ENCODE data around the gene MYH1. TPM values are rescaled to one million over a fixed set of nuclear protein-coding genes. Genes with fewer than 3 reads are reported as not detected.

The MYH1 gene
- total RNA-seq, 1 donor from 2014 or later = not detected

DNA sequence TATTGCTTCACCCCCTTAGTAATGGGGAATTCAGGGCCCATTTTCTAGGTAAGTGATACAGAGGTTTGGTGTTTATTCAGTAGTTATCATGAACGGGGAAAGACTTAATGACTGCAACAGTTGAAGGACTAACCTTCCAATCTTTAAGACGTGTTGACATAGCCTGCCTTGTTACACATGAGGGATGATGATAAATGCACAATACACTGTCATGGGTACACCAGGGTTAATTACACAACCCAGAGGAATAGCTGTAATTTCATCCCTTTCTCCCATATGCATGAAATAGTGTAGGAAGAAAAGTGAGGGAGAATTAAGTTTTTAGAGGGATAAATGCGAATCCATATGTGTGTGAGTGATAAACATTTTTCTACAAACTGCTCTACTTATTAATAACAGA is 59.6 kb downstream of the MYH1 start:
- TF ChIP-seq, protein P1, sequence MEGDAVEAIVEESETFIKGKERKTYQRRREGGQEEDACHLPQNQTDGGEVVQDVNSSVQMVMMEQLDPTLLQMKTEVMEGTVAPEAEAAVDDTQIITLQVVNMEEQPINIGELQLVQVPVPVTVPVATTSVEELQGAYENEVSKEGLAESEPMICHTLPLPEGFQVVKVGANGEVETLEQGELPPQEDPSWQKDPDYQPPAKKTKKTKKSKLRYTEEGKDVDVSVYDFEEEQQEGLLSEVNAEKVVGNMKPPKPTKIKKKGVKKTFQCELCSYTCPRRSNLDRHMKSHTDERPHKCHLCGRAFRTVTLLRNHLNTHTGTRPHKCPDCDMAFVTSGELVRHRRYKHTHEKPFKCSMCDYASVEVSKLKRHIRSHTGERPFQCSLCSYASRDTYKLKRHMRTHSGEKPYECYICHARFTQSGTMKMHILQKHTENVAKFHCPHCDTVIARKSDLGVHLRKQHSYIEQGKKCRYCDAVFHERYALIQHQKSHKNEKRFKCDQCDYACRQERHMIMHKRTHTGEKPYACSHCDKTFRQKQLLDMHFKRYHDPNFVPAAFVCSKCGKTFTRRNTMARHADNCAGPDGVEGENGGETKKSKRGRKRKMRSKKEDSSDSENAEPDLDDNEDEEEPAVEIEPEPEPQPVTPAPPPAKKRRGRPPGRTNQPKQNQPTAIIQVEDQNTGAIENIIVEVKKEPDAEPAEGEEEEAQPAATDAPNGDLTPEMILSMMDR (conservative IDR thresholded peaks at IDR 0.05) = no peak
- no peaks in the 10 kb centered on the region for H3K4me1 Mint-ChIP-seq
- H3K27ac Mint-ChIP-seq (ENCODE audit: unreplicated experiment) = no peak overlapping the region
- H3K4me3 Mint-ChIP-seq = no peak overlapping the region
- no peaks in the 10 kb centered on the region for H3K36me3 Mint-ChIP-seq (ENCODE audit: low read depth)
- DNase-seq (ENCODE audit: low read depth, low spot score) = no peak
- H3K9me3 Mint-ChIP-seq = no peaks in the 10 kb centered on the region
- H3K27me3 Mint-ChIP-seq (ENCODE audit: low read depth) = peaks cover 48% of the 10 kb centered on the region

DNA sequence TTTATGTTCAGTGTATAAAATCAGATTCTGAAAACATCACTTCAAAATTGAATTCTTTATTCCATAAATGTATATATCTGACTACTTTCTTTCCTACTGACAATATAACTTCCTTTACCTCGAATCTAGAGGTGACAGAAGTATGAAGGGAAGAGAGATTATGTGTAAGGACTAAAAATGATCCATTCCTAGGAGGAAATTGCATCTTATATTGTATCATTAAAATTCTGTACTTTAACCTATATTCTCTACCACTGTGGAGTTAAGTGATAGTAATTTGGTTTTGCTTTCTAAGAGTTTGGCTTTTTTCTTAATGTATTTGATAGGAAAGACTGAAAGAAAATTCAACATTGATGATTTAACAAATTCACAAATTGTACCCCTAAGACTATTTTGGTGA is 60.4 kb downstream of the MYH1 start:
- H3K36me3 Mint-ChIP-seq (ENCODE audit: low read depth) = no peaks in the 10 kb centered on the region
- H3K4me3 Mint-ChIP-seq = no peak overlapping the region
- H3K27ac Mint-ChIP-seq (ENCODE audit: unreplicated experiment) = no peak overlapping the region
- no peaks in the 10 kb centered on the region for H3K4me1 Mint-ChIP-seq
- TF ChIP-seq, protein P1 (conservative IDR thresholded peaks at IDR 0.05) = no peak
- H3K9me3 Mint-ChIP-seq = no peaks in the 10 kb centered on the region
- DNase-seq (ENCODE audit: low read depth, low spot score) = no peak
- H3K27me3 Mint-ChIP-seq (ENCODE audit: low read depth) = peaks cover 45% of the 10 kb centered on the region

- DNase-seq (ENCODE audit: low read depth, low spot score) = no peak
- H3K27ac Mint-ChIP-seq (ENCODE audit: unreplicated experiment) = no peak overlapping the region
- H3K27me3 Mint-ChIP-seq (ENCODE audit: low read depth) = no peaks in the 10 kb centered on the region
- no peaks in the 10 kb centered on the region for H3K9me3 Mint-ChIP-seq
- H3K4me3 Mint-ChIP-seq = no peak overlapping the region
- H3K4me1 Mint-ChIP-seq = no peaks in the 10 kb centered on the region
- TF ChIP-seq, protein P1 (conservative IDR thresholded peaks at IDR 0.05) = no peak
- no peaks in the 10 kb centered on the region for H3K36me3 Mint-ChIP-seq (ENCODE audit: low read depth)
Measured at GRCh38 chr17:10447026-10447931, 71.1 kb downstream of the MYH1 start.

Other genes with a start within 250 kb of the MYH1 start
- gene MYH13, start 145.5 kb downstream of the MYH1 start, total RNA-seq = not detected in 2 replicates
- gene MYH8, start 96.6 kb downstream of the MYH1 start, total RNA-seq = not detected in 2 replicates
- not detected in 2 replicates for gene MYH4, start 49.0 kb downstream of the MYH1 start, total RNA-seq
- 0.05 and 0.37 TPM in 2 replicates for gene MYH2, start 31.1 kb upstream of the MYH1 start, total RNA-seq
- gene MYH3, start 138.8 kb upstream of the MYH1 start, total RNA-seq = 3.6 and 3.8 TPM in 2 replicates
- gene SCO1, start 179.0 kb upstream of the MYH1 start, total RNA-seq = 32.5 and 36.2 TPM in 2 replicates
- 9.7 and 9.8 TPM in 2 replicates for gene ADPRM, start 179.1 kb upstream of the MYH1 start, total RNA-seq
- gene TMEM220, start 211.5 kb upstream of the MYH1 start, total RNA-seq = 5.0 and 5.1 TPM in 2 replicates